GM12801 (cell line): Measurements from ENCODE around the gene EMX1.

Experiments
- CTCF ChIP-seq: IDR thresholded peaks from one replicate; pipeline ENCODE4 v1.5.1; 2011; ENCODE audit warnings: control low read depth; ENCODE audit not compliant: insufficient read length; ENCODE audit errors: extremely low read depth

The EMX1 gene

GRCh38 chr2:72887740-72888437 is 29.4 kb upstream of the EMX1 start:
- peak; percentile 19 for TF ChIP-seq CTCF

- TF ChIP-seq CTCF, result no peak
Measured at GRCh38 chr2:72888438-72889202, 28.7 kb upstream of the EMX1 start.

- TF ChIP-seq CTCF, result no peak
Measured at GRCh38 chr2:72889991-72890390, 27.3 kb upstream of the EMX1 start.

GRCh38 chr2:72891091-72891818 is 26.1 kb upstream of the EMX1 start:
- no peak for TF ChIP-seq CTCF

GRCh38 chr2:72892506-72893173 is 24.7 kb upstream of the EMX1 start:
- TF ChIP-seq CTCF, result peak; percentile 48

GRCh38 chr2:72893594-72894319 is 23.6 kb upstream of the EMX1 start:
- no peak for TF ChIP-seq CTCF
